HL-60 (cell line): ENCODE data around the gene COL18A1.
"Not testable (repeated sequence)": the region's sequence is repeated elsewhere in the genome, so short reads cannot be mapped to it uniquely, and the experiment has no call there.

Source experiments
- CTCF ChIP-seq: IDR thresholded peaks from one replicate; pipeline ENCODE4 v1.5.1; 2011; ENCODE audit warnings: low read length, control low read depth, inconsistent platforms; ENCODE audit not compliant: insufficient read depth
- POLR2AphosphoS5 ChIP-seq: IDR thresholded peaks from 2 replicates; pipeline ENCODE4 v1.6.1; 2012; ENCODE audit warnings: low read depth
- REST ChIP-seq: IDR thresholded peaks from 2 replicates; pipeline ENCODE4 v1.6.1; 2012; ENCODE audit warnings: low read depth; ENCODE audit not compliant: insufficient replicate concordance

GRCh38 chr21:45437844-45438243, 32.9 kb downstream of the COL18A1 start:
- TF ChIP-seq CTCF, POLR2AphosphoS5, REST: not testable (repeated sequence)
